IPS-18a (cell line): ENCODE measurements around the gene LPAR5.

Experiments used
- H3K27ac ChIP-seq: one replicate; pipeline ENCODE4 v1.5.1; 2013; ENCODE audit warnings: low read length
- H3K27me3 ChIP-seq: one replicate; pipeline ENCODE4 v1.6.1; 2013; ENCODE audit warnings: mild to moderate bottlenecking, low read length; ENCODE audit not compliant: control insufficient read depth, insufficient read depth
- H3K36me3 ChIP-seq: one replicate; pipeline ENCODE4 v1.6.1; 2013; ENCODE audit warnings: low read depth, low read length; ENCODE audit not compliant: control insufficient read depth
- H3K4me1 ChIP-seq: one replicate; pipeline ENCODE4 v1.6.1; 2013; ENCODE audit warnings: low read depth, low read length; ENCODE audit not compliant: control insufficient read depth
- H3K4me3 ChIP-seq: one replicate; pipeline ENCODE4 v1.5.1; 2013; ENCODE audit warnings: low read length
- H3K9ac ChIP-seq: one replicate; pipeline ENCODE4 v1.6.1; 2013; ENCODE audit warnings: mild to moderate bottlenecking, low read length, moderate library complexity
- H3K9me3 ChIP-seq: one replicate; pipeline ENCODE4 v1.6.1; 2013; ENCODE audit warnings: low read depth, low read length; ENCODE audit not compliant: control insufficient read depth

The LPAR5 gene

DNA sequence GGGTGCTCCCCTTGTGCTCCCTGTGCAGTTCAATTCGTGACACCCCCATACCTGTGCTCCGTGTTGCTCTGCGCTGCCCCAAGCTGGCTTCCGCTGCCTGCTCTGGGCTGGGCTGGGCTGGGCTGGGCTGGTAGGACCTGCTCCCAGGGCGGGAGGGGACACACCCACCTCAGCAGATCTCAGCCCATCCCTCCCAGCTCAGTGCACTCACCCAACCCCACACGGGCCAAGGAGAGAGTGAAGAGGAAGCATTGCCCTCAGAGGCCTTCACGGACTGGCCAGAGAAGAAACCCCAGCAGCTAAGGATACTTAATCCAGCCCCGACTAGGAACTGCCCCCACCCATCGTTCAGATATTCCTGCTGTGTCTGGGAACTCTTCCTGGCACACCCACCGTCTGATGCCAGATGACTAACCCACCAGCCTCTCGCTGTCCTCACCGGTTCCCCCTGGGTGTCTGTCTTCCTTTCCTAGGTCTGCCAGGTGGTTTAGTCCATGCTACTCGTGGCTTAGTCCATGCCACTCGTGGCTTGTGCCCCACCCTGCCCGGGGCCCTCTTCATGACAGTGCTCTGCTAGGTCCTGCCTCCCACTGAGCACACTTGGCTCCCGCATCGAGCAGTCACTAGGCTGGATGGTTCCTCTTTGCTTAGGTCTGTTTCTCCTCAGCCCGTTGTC is at the start of gene LPAR5:
Gene LPAR5, minus strand, starts transcription at position 104 of the 676 bp plus-strand sequence. CDS start 14,711 bp downstream, outside the sequence.
- H3K27me3 ChIP-seq = no peaks in the 10 kb centered on the region
- H3K36me3 ChIP-seq = no peaks in the 10 kb centered on the region
- H3K4me1 ChIP-seq = no peaks in the 10 kb centered on the region
- no peak within 1 kb of the TSS for H3K4me3 ChIP-seq
- H3K27ac ChIP-seq = no peak within 1 kb of the TSS
- H3K9ac ChIP-seq = no peak within 1 kb of the TSS
- H3K9me3 ChIP-seq = no peaks in the 10 kb centered on the region

DNA sequence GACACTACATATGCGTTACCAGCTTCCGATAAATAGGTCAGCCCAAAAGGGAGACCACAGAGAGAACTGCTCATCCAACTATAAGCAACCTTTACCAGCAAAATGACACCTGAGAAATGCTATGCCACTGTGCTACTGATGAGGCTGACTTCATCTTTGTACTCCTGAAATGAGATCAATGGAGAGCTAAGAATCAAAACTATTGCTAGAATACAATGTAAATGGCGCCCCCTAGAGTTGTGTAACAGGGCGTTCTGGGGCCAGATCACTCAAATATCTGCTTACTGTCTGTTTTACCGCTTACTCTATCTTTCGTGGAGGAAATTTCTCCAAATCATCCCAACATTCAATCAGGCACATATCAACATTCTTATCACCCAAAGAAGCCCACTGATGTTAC is 48.9 kb upstream of the LPAR5 start:
- Histone ChIP-seq H3K36me3 (peaks cover 2% of the 10 kb centered on the region), H3K9ac (no peak overlapping the region), H3K4me1 (peaks cover 12% of the 10 kb centered on the region)

DNA sequence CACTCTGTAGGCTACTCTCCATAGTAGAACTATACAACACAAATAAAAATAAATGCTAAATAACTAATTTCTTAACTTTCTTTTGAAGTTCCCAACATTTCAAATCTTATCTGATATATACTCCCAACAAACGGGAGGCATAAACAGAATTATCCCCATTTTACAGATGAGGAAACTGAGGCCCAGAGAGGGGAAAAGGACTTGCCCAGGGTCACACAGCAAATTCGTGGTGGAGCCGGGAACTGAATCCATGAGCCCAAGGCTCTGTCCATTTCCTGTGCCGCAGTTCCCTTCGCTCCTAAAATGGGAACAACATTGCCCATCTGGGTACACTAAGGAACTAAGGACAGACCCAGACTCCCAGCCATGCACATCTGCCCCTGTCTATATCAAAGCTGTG is 41.2 kb upstream of the LPAR5 start:
- no peaks in the 10 kb centered on the region for H3K9me3 ChIP-seq
- no peak overlapping the region for H3K27ac ChIP-seq
- H3K27me3 ChIP-seq = no peaks in the 10 kb centered on the region
- H3K4me3 ChIP-seq = no peak overlapping the region
- H3K36me3 ChIP-seq = peaks cover 67% of the 10 kb centered on the region
- H3K4me1 ChIP-seq = no peaks in the 10 kb centered on the region
- no peak overlapping the region for H3K9ac ChIP-seq

More for the DNA sequence above, 48.9 kb upstream of the LPAR5 start:
- H3K9me3 ChIP-seq = no peaks in the 10 kb centered on the region
- H3K27me3 ChIP-seq = no peaks in the 10 kb centered on the region
- no peak overlapping the region for H3K27ac ChIP-seq
- H3K4me3 ChIP-seq = no peak overlapping the region

DNA sequence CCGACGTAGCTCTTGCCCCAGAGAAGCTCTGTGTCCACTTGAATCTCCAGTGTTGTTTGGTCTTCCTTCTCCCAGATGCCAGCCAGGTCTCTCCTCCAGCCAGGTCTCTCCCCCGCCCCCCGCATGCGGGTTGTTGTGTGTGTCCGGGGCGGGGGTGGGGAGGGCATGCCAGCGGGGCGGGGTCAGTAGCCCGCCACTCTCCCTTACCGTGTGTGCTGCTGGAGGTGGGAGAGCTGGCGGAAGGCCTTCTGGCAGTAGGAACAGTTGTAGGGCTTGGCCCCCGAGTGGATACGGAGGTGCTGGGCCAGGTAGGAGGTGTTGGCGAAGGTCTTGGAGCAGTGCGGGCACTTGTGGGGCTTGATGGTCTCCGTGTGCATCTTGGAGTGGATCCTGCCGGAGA is 36.4 kb upstream of the LPAR5 start:
- H3K4me3 ChIP-seq = no peak overlapping the region
- H3K9ac ChIP-seq = no peak overlapping the region
- peaks cover 84% of the 10 kb centered on the region for H3K36me3 ChIP-seq
- H3K27me3 ChIP-seq = no peaks in the 10 kb centered on the region
- H3K9me3 ChIP-seq = no peaks in the 10 kb centered on the region
- H3K27ac ChIP-seq = no peak overlapping the region
- no peaks in the 10 kb centered on the region for H3K4me1 ChIP-seq

DNA sequence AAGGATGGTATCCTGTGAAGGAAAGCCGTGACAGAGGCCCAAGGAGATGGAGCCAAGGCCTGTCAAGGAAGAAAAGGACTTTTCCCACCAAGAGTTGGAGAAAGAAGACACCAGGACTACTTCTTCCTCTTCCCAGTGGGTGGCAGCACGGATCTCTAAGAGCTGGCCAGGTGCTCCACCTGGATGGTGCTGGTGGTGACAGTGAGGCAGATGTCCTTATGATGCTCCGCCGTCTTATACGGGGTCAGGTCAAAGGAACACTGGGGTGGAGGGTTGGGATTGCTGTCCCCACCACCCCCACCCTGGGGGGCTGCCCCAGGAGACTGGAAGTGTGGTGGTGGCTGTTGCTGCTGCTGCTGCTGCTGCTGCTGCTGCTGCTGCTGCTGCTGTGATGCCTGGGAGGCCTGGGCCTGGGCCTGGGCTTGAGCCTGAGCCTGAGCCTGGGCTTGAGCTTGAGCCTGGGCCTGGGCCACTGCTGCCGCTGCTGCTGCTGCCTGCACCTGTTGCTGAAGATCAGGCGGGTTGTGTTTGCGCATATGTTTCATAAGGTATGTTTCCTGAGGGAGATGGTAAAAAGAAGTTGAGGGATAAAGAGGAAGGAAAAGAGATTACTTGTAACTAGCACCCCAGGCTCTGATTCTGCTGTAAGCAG is 31.9 kb upstream of the LPAR5 start:
- Histone ChIP-seq H3K9ac (no peak overlapping the region), H3K36me3 (peaks cover 61% of the 10 kb centered on the region), H3K9me3 (no peaks in the 10 kb centered on the region), H3K4me1 (no peaks in the 10 kb centered on the region), H3K4me3 (no peak overlapping the region), H3K27me3 (no peaks in the 10 kb centered on the region), H3K27ac (no peak overlapping the region)

DNA sequence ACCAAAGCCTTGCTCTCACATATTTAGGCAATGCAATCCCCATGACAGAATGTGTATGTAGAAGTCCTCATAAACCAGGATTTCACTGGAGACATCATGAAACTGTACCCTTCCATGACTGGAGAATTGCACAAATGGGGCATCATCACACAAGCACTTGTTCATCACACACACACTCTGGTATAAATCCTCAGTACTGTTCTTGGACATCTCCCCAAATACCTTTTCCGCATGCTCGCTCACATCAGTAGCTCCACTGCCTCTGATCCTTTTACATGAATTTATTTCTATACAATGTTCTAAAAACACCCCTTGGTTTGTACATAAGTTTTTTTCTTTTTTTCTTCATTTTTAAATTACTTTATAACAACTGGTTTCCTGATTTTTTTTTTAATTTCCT is 30.5 kb upstream of the LPAR5 start:
- H3K27ac ChIP-seq = no peak overlapping the region
- peaks cover 5% of the 10 kb centered on the region for H3K4me1 ChIP-seq
- H3K27me3 ChIP-seq = no peaks in the 10 kb centered on the region
- peaks cover 47% of the 10 kb centered on the region for H3K36me3 ChIP-seq
- H3K9me3 ChIP-seq = no peaks in the 10 kb centered on the region
- no peak overlapping the region for H3K9ac ChIP-seq
- H3K4me3 ChIP-seq = no peak overlapping the region

DNA sequence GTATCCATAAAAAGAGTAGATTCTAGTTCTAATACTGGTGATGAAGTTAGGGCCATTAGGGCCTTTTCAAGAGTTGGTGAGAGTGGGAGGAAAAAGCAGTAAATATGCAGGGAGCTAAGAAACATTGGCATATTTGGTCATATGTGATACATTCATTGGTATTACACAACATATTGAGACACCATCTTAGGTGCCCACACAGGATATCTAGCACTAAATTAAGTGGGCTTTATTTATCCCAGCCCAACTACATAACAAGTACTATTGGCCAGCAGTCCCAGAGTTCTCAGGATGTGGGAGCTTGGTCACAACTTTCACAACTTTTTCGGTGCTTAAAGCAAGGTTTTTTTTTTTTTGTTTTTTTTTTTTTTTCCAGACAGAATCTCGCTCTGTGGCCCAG is 29.1 kb upstream of the LPAR5 start:
- Histone ChIP-seq H3K9me3 (no peaks in the 10 kb centered on the region), H3K4me3 (no peak overlapping the region), H3K27ac (no peak overlapping the region), H3K9ac (no peak overlapping the region), H3K27me3 (no peaks in the 10 kb centered on the region), H3K4me1 (peaks cover 5% of the 10 kb centered on the region), H3K36me3 (peaks cover 34% of the 10 kb centered on the region)

DNA sequence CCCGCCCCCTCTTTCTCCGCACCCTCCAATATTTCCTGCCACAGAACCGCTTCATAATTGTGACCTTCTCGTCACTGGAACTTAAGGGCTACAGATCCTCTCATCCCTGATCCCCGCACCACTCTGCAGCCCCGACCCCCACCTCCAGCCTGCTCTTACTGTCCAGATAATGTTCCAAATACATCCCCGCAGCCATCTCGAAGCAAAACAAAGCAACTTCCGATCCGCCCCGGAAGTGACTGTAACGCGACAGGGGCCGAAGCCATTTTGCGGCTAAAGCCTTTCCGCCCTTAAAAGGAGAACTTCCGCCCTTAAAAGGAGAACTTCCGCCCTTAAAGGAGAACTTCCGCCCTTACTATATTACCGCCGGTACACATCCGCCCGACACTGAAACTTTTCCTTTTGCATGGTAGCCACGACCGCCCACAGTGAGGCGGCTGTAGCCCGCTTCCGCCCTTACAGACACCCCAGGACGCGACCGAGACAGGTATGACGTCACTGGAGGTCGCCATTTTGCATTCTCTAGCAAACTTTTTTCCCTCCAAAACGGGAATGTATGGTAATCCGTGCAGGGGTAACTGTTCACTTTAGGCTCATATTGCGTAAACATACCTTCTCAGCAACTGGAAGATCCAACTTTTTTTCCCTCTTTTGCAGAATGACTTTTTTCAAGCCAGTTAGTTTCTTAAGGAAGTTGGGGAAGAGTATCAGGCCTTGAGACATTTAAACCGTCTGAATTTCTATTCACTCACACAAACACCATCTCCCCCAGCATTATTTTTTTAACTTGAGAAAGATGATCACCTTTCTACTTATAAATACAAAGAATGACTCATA is 27.4 kb upstream of the LPAR5 start, which contains the start of gene ING4:
Gene ING4, minus strand, starts transcription at position 214 of the 837 bp plus-strand sequence. Its CDS starts 18 bp downstream, at position 196.
- Histone ChIP-seq H3K27me3 (no peaks in the 10 kb centered on the region), H3K4me1 (peaks cover 5% of the 10 kb centered on the region), H3K4me3 (peak within 1 kb of the TSS; percentile 83), H3K9ac (peak within 1 kb of the TSS; percentile 80), H3K36me3 (peaks cover 18% of the 10 kb centered on the region), H3K27ac (peak within 1 kb of the TSS; percentile 77), H3K9me3 (no peaks in the 10 kb centered on the region)

DNA sequence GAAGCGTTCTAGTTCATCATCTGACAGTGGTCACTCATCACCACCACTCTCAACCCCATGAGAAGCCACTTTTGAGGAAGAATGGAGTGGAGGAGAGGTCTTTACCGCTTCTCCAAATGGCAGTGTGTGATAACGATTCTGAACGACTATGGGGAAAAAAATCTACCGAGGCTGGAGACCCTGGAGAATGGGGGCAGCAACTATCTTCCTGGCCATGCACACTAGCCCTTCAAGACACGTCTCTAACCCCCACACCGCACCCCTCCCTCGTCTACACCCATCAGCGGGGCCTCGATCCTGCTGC is 26.8 kb upstream of the LPAR5 start:
- peak overlapping the region; percentile 5 for H3K27ac ChIP-seq
- H3K9ac ChIP-seq = peak overlapping the region; percentile 80
- H3K27me3 ChIP-seq = no peaks in the 10 kb centered on the region
- no peaks in the 10 kb centered on the region for H3K9me3 ChIP-seq
- peaks cover 5% of the 10 kb centered on the region for H3K4me1 ChIP-seq
- H3K4me3 ChIP-seq = peak overlapping the region; percentile 83
- peaks cover 14% of the 10 kb centered on the region for H3K36me3 ChIP-seq

DNA sequence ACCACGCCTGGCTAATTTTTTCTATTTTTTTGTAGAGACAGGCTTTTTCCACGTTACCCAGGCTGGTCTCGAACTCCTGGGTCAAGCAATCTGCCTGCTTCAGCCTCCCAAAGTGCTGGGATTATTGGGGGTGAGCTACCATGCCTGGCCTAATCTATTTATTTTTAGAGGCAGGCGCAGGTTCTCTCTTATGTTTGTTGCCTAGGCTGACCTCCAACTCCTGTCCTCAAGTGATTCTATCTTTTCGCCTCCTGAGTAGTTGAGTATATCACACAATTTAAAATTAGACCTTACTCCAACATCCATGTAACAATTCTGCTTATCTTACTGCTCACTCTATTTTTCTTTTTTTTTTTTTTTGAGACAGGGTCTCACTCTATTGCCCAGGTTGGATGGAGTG is 18.2 kb upstream of the LPAR5 start:
- Histone ChIP-seq H3K9me3 (no peaks in the 10 kb centered on the region), H3K9ac (no peak overlapping the region), H3K36me3 (peaks cover 34% of the 10 kb centered on the region), H3K4me3 (no peak overlapping the region), H3K27me3 (no peaks in the 10 kb centered on the region), H3K27ac (no peak overlapping the region), H3K4me1 (no peaks in the 10 kb centered on the region)

DNA sequence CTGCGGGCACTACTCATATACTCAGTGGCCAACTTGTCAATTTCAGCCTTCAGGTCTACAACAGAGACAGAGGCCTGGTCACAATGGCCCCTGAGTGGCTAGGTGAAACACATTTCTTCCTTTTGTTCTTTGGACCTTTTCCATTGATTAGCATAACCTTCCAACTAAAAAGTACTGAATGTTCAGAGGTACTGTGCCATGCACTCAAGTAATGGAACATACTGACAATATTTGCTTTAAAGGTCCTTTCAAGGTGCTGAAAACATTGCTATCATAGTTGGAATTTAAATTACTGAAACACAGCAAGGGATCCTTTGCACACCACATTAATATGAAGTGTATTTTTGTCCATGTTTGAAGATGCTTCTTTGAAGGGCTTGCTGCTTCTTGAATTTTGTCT is 17.6 kb upstream of the LPAR5 start:
- H3K27me3 ChIP-seq = no peaks in the 10 kb centered on the region
- no peak overlapping the region for H3K27ac ChIP-seq
- no peaks in the 10 kb centered on the region for H3K9me3 ChIP-seq
- H3K4me3 ChIP-seq = no peak overlapping the region
- H3K36me3 ChIP-seq = peaks cover 34% of the 10 kb centered on the region
- no peaks in the 10 kb centered on the region for H3K4me1 ChIP-seq
- no peak overlapping the region for H3K9ac ChIP-seq
